ENCODE measurements around the gene LRP2.

Gene LRP2

DNA sequence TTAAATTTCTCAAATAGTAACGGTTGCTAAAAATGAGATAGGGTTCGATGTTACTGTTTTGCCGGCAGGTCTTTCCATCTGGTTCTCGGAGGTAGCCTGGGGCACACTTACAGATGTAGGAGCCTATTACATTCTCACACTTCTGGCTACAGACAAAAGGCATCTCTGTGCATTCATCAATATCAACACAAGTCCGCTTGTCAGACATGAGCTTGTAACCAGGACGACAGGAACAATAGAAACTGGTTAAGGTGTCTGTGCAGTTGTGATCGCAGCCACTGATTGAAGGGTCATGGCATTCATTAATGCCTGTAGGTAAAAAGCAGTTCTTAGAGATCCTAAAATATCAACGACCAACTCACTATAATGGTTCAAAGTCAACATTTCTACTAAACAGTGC lies 176.6 kb downstream of the LRP2 start:
- Histone ChIP-seq H3K4me3 (no peak overlapping the region), H3K36me3 (no peaks in the 10 kb centered on the region), H3K27me3 (no peaks in the 10 kb centered on the region), H3K9me3 (no peaks in the 10 kb centered on the region), H3K4me1 (peaks cover 0 to 1% (median 0%) of the 10 kb centered on the region in 4 donors), H3K27ac (no peak overlapping the region)
- intact Hi-C loops (cut with DNase I; ENCODE audit: low total_unique reads), result no loop called here
- DNase-seq, result no peak
- TF ChIP-seq CTCF (IDR thresholded peaks at IDR 0.05), result no peak

GRCh38 chr2:169184074-169184473 lies 178.3 kb downstream of the LRP2 start:
- H3K27me3 ChIP-seq, result no peaks in the 10 kb centered on the region
- no peak for TF ChIP-seq CTCF (IDR thresholded peaks at IDR 0.05)
- DNase-seq, result no peak
- no peaks in the 10 kb centered on the region for H3K9me3 ChIP-seq
- intact Hi-C loops (cut with DNase I; ENCODE audit: low total_unique reads), result no loop called here
- no peak overlapping the region for H3K27ac ChIP-seq
- H3K4me3 ChIP-seq, result no peak overlapping the region
- H3K4me1 ChIP-seq, result peaks cover 0 to 6% (median 0%) of the 10 kb centered on the region in 4 donors
- H3K36me3 ChIP-seq, result no peaks in the 10 kb centered on the region

- no peaks in the 10 kb centered on the region for H3K27me3 ChIP-seq
- no peak for DNase-seq
- intact Hi-C loops (cut with DNase I; ENCODE audit: low total_unique reads), result no loop called here
- peaks cover 0 to 6% (median 0%) of the 10 kb centered on the region in 4 donors for H3K4me1 ChIP-seq
- no peaks in the 10 kb centered on the region for H3K9me3 ChIP-seq
- H3K36me3 ChIP-seq, result no peaks in the 10 kb centered on the region
- H3K27ac ChIP-seq, result no peak overlapping the region
- TF ChIP-seq CTCF (IDR thresholded peaks at IDR 0.05), result no peak
- H3K4me3 ChIP-seq, result no peak overlapping the region
Measured at GRCh38 chr2:169182573-169182972, 179.8 kb downstream of the LRP2 start.

GRCh38 chr2:169178804-169179390 lies 183.4 kb downstream of the LRP2 start:
- TF ChIP-seq CTCF (IDR thresholded peaks at IDR 0.05), result no peak
- H3K27me3 ChIP-seq, result no peaks in the 10 kb centered on the region
- intact Hi-C loops (cut with DNase I; ENCODE audit: low total_unique reads), result no loop called here
- no peaks in the 10 kb centered on the region for H3K9me3 ChIP-seq
- H3K36me3 ChIP-seq, result no peaks in the 10 kb centered on the region
- DNase-seq, result no peak
- no peak overlapping the region for H3K4me3 ChIP-seq
- peaks cover 0 to 6% (median 0%) of the 10 kb centered on the region in 4 donors for H3K4me1 ChIP-seq
- H3K27ac ChIP-seq, result no peak overlapping the region

DNA sequence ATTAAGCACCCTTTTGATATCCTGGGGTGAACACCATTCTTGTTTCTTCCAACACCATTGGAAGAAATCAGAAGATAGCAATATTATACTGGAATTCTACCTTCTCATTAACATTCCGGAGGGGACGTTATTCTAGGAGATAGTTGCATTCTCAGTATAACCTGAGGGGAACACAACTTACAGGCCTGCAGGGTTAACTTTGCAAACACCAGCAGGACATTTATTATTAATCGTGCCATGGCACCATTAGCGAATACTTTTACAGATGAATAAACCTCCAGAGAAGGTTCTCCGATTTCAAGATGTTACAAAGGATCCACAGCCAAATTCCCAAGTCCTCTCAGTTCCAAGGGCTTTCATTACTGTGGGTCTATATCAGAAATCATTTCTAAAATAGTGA lies 184.0 kb downstream of the LRP2 start:
- no peak for DNase-seq
- H3K4me3 ChIP-seq, result no peak overlapping the region
- H3K4me1 ChIP-seq, result peaks cover 0 to 6% (median 0%) of the 10 kb centered on the region in 4 donors
- no peak for TF ChIP-seq CTCF (IDR thresholded peaks at IDR 0.05)
- H3K36me3 ChIP-seq, result no peaks in the 10 kb centered on the region
- no peak overlapping the region for H3K27ac ChIP-seq
- no peaks in the 10 kb centered on the region for H3K27me3 ChIP-seq
- no peaks in the 10 kb centered on the region for H3K9me3 ChIP-seq
- intact Hi-C loops (cut with DNase I; ENCODE audit: low total_unique reads), result no loop called here

DNA sequence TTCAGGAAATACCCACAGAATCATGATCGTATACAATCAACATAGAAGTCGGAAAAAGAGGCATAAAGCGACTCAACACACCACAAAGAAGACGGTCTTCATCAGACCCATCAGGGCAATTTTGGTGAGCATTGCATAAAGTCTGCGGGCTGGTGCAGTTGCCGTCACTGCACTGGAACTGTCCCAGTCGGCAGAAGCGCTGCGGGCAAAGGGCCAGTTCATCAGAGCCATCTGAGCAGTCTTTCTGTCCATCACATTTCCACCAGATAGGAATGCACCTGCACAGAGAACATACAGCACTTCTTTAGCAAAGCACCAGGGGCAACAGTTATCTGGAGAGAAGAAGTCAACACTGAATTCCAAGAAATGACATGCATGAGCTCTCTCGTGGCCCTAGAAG lies 187.2 kb downstream of the LRP2 start:
- Histone ChIP-seq H3K27me3 (no peaks in the 10 kb centered on the region), H3K4me3 (no peak overlapping the region), H3K27ac (no peak overlapping the region), H3K4me1 (no peaks in the 10 kb centered on the region), H3K36me3 (no peaks in the 10 kb centered on the region), H3K9me3 (no peaks in the 10 kb centered on the region)
- intact Hi-C loops (cut with DNase I; ENCODE audit: low total_unique reads), result no loop called here
- no peak for DNase-seq
- TF ChIP-seq CTCF (IDR thresholded peaks at IDR 0.05), result no peak
